Natural killer cell (primary cell): Measurements from ENCODE around the gene SLC6A13. TPM values are rescaled to one million over a fixed set of nuclear protein-coding genes. Genes with fewer than 3 reads are reported as not detected.
"Not testable (repeated sequence)": the region's sequence is repeated elsewhere in the genome, so short reads cannot be mapped to it uniquely, and the experiment has no call there.

ENCODE experiments used
- ATAC-seq, 3 donors: fragments of 150-1000 bp in 2 of 3; fragments of 200-7000 bp in 1 of 3; cut with Tn5 transposase; 1 replicate in 1 of 3; 2 replicates in 2 of 3; pipeline ENCODE4 v1.10.0; 2021; ENCODE audit warnings: mild to moderate bottlenecking in 2 of 3, moderate library complexity in 2 of 3
- DNase-seq, 2 donors: peaks; one replicate each; pipeline versions ENCODE4 v3.0.0 to v3.0.0-alpha.2; 2013 to 2021; ENCODE audit warnings: mixed read lengths in 1 of 2
- H3K27ac ChIP-seq: one replicate; pipeline ENCODE4 v1.5.1; 2013; ENCODE audit warnings: mild to moderate bottlenecking, low read length
- H3K27me3 ChIP-seq: one replicate; pipeline ENCODE4 v1.6.1; 2013; ENCODE audit warnings: low read length; ENCODE audit not compliant: control insufficient read depth, insufficient read depth
- H3K36me3 ChIP-seq: one replicate; pipeline ENCODE4 v1.6.1; 2013; ENCODE audit warnings: low read length; ENCODE audit not compliant: control insufficient read depth, insufficient read depth
- H3K4me1 ChIP-seq: one replicate; pipeline ENCODE4 v1.6.1; 2013; ENCODE audit warnings: low read length; ENCODE audit not compliant: control insufficient read depth, insufficient read depth
- H3K4me3 ChIP-seq: one replicate; pipeline ENCODE4 v1.5.1; 2013; ENCODE audit warnings: low read length
- H3K9me3 ChIP-seq: one replicate; pipeline ENCODE4 v1.6.1; 2013; ENCODE audit warnings: low read length; ENCODE audit not compliant: control insufficient read depth, insufficient read depth
- H3K27ac Mint-ChIP-seq, 2 donors: one replicate each; pipeline ENCODE4 v1.8.0; 2022; ENCODE audit warnings: mild to moderate bottlenecking in 2 of 2, mixed read lengths in 2 of 2, moderate library complexity in 1 of 2
- H3K27me3 Mint-ChIP-seq, 2 donors: one replicate each; pipeline ENCODE4 v1.8.0; 2022; ENCODE audit warnings: low read depth in 2 of 2, mixed read lengths in 2 of 2
- H3K36me3 Mint-ChIP-seq: one replicate; pipeline ENCODE4 v1.8.0; 2022; ENCODE audit warnings: mixed read lengths
- H3K4me1 Mint-ChIP-seq, 2 donors: one replicate each; pipeline ENCODE4 v1.8.0; 2022; ENCODE audit warnings: mixed read lengths in 2 of 2
- H3K4me3 Mint-ChIP-seq: one replicate; pipeline ENCODE4 v1.8.0; 2022; ENCODE audit warnings: mild to moderate bottlenecking, moderate library complexity, mixed read lengths
- H3K9me3 Mint-ChIP-seq, 2 donors: one replicate each; pipeline ENCODE4 v1.8.0; 2022; ENCODE audit warnings: mixed read lengths in 2 of 2
- WGBS: methylation state at CpG from one replicate; pipeline ENCODE4 v1.1.7; 2013; ENCODE audit warnings: missing lambda C conversion rate; ENCODE audit not compliant: insufficient coverage; 5-methylcytosine and 5-hydroxymethylcytosine counted together
- intact Hi-C: fragments of 100-400 bp; cut with micrococcal nuclease; formaldehyde crosslinking; loops from one replicate; pipeline ENCODE4 v1.14.2; 2022
- total RNA-seq, 4 donors: library from RNA; stranded (reverse); fragments of 120-200 nt in 1 of 4; gene quantifications; one replicate each; pipeline versions ENCODE4 v1.2.3 to v1.2.4, GENCODE V29; 2013 to 2022
- TF ChIP-seq, protein P1 (sequence below): fragments of 200-600 bp; IDR thresholded peaks from one replicate; pipeline ENCODE4 v1.8.0; 2022; ENCODE audit warnings: antibody characterized with exemption

SLC6A13 gene
- total RNA-seq, 3 donors from 2014 or later (not counting 1 experiment from before 2014, with no cell fraction given) = 0.79 to 2.2 TPM; not detected in 1

- Histone ChIP-seq H3K27ac (no peak overlapping the region), H3K4me3 (no peak overlapping the region), H3K9me3 (no peaks in the 10 kb centered on the region), H3K4me1 (peaks cover 18% of the 10 kb centered on the region), H3K36me3 (no peaks in the 10 kb centered on the region), H3K27me3 (peaks cover 4% of the 10 kb centered on the region)
- intact Hi-C loops = no loop called here
- H3K27me3 Mint-ChIP-seq = peaks cover 18 to 21% of the 10 kb centered on the region in 2 donors
- ATAC-seq = no peak
- no peak overlapping the region for H3K27ac Mint-ChIP-seq
- no peak overlapping the region for H3K4me3 Mint-ChIP-seq
- no peaks in the 10 kb centered on the region for H3K36me3 Mint-ChIP-seq
- H3K4me1 Mint-ChIP-seq = peaks cover 4 to 17% of the 10 kb centered on the region in 2 donors
- TF ChIP-seq, protein P1, sequence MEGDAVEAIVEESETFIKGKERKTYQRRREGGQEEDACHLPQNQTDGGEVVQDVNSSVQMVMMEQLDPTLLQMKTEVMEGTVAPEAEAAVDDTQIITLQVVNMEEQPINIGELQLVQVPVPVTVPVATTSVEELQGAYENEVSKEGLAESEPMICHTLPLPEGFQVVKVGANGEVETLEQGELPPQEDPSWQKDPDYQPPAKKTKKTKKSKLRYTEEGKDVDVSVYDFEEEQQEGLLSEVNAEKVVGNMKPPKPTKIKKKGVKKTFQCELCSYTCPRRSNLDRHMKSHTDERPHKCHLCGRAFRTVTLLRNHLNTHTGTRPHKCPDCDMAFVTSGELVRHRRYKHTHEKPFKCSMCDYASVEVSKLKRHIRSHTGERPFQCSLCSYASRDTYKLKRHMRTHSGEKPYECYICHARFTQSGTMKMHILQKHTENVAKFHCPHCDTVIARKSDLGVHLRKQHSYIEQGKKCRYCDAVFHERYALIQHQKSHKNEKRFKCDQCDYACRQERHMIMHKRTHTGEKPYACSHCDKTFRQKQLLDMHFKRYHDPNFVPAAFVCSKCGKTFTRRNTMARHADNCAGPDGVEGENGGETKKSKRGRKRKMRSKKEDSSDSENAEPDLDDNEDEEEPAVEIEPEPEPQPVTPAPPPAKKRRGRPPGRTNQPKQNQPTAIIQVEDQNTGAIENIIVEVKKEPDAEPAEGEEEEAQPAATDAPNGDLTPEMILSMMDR = no peak
- no peak for DNase-seq
- WGBS = 93% methylated on average over 3 of the region's 3 CpGs
- H3K9me3 Mint-ChIP-seq = no peaks in the 10 kb centered on the region
Observed at GRCh38 chr12:191541-191940, 71.1 kb downstream of the SLC6A13 start.

GRCh38 chr12:190881-191280 is 71.8 kb downstream of the SLC6A13 start:
- H3K27me3 ChIP-seq = peaks cover 4% of the 10 kb centered on the region
- Mint-ChIP-seq H3K9me3 (no peaks in the 10 kb centered on the region), H3K27ac (no peak overlapping the region), H3K36me3 (no peaks in the 10 kb centered on the region), H3K4me3 (no peak overlapping the region), H3K27me3 (peaks cover 18 to 25% of the 10 kb centered on the region in 2 donors), H3K4me1 (peaks cover 5 to 17% of the 10 kb centered on the region in 2 donors)
- no peak overlapping the region for H3K4me3 ChIP-seq
- DNase-seq (no peak), ATAC-seq (no peak)
- intact Hi-C loops = no loop called here
- no peaks in the 10 kb centered on the region for H3K36me3 ChIP-seq
- WGBS = 95% methylated on average over 8 of the region's 8 CpGs
- no peak overlapping the region for H3K27ac ChIP-seq
- H3K4me1 ChIP-seq = peaks cover 18% of the 10 kb centered on the region
- no peaks in the 10 kb centered on the region for H3K9me3 ChIP-seq
- TF ChIP-seq, protein P1 = no peak

GRCh38 chr12:189622-189962 is 73.0 kb downstream of the SLC6A13 start:
- WGBS = 78% methylated on average over 5 of the region's 6 CpGs
- ATAC-seq = no peak
- Histone ChIP-seq H3K9me3 (no peaks in the 10 kb centered on the region), H3K27ac (no peak overlapping the region), H3K27me3 (peaks cover 4% of the 10 kb centered on the region), H3K4me1 (peaks cover 18% of the 10 kb centered on the region), H3K36me3 (no peaks in the 10 kb centered on the region), H3K4me3 (no peak overlapping the region)
- no peak overlapping the region for H3K4me3 Mint-ChIP-seq
- H3K27ac Mint-ChIP-seq = no peak overlapping the region
- no peaks in the 10 kb centered on the region for H3K9me3 Mint-ChIP-seq
- no peak for DNase-seq
- no peaks in the 10 kb centered on the region for H3K36me3 Mint-ChIP-seq
- intact Hi-C loops = no loop called here
- TF ChIP-seq, protein P1 = no peak
- H3K4me1 Mint-ChIP-seq = peaks cover 5 to 17% of the 10 kb centered on the region in 2 donors
- peaks cover 26 to 38% of the 10 kb centered on the region in 2 donors for H3K27me3 Mint-ChIP-seq

- H3K27me3 Mint-ChIP-seq = peaks cover 26 to 38% of the 10 kb centered on the region in 2 donors
- H3K27ac ChIP-seq = no peak overlapping the region
- DNase-seq = peak; percentile 41 to 44
- H3K36me3 ChIP-seq = no peaks in the 10 kb centered on the region
- no peaks in the 10 kb centered on the region for H3K9me3 Mint-ChIP-seq
- H3K4me1 Mint-ChIP-seq = peaks cover 5 to 17% of the 10 kb centered on the region in 2 donors
- ATAC-seq = peak; percentile 82 to 94 (median 93)
- TF ChIP-seq, protein P1 = peak; percentile 65
- H3K9me3 ChIP-seq = no peaks in the 10 kb centered on the region
- peaks cover 4% of the 10 kb centered on the region for H3K27me3 ChIP-seq
- WGBS = 18% methylated on average over 52 of the region's 52 CpGs
- H3K4me3 Mint-ChIP-seq = peak overlapping the region; percentile 69
- H3K4me3 ChIP-seq = no peak overlapping the region
- no peaks in the 10 kb centered on the region for H3K36me3 Mint-ChIP-seq
- peaks cover 18% of the 10 kb centered on the region for H3K4me1 ChIP-seq
- intact Hi-C loops = no loop called here
- no peak overlapping the region for H3K27ac Mint-ChIP-seq
Observed at GRCh38 chr12:188910-189621, 73.6 kb downstream of the SLC6A13 start.

DNA sequence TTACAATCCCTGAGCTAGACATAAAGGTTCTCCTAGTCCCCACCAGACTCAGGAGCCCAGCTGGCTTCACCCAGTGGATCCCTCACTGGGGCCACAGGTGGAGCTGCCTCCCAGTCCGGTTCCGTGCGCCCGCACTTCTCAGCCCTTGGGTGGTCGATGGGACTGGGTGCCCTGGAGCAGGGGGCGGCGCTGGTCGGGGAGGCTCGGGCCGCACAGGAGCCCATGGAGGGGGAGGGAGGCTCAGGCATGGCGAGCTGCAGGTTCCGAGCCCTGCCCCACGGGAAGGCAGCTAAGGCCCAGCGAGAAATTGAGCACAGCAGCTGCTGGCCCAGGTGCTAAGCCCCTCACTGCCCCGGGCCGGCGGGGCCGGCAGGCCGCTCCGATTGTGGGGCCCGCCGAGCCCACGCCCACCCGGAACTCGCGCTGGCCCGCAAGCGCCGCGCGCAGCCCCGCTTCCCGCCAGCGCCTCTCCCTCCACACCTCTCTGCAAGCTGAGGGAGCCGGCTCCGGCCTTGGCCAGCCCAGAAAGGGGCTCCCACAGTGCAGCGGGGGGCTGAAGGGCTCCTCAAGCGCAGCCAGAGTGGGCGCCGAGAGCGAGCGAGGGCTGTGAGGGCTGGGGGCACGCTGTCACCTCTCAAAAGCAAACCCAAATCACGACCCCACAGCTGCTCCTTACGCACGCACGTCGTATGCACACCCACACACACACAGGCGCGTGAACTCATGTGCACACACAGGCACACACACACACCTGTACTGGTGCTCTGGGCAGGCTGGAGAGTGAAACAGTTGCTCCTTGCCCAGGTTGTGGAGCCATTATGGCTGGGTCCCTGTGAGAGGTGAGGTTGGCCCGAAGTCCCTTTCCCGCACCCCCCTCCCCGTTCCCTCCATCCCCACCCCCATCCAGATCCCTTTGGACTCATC is 74.4 kb downstream of the SLC6A13 start:
- H3K4me3 ChIP-seq, H3K27ac Mint-ChIP-seq, DNase-seq, H3K9me3 Mint-ChIP-seq, H3K36me3 ChIP-seq, intact Hi-C loops, H3K36me3 Mint-ChIP-seq, H3K27ac ChIP-seq, H3K9me3 ChIP-seq, H3K27me3 ChIP-seq: not testable (repeated sequence)
- WGBS = 97% methylated on average over 51 of the region's 53 CpGs
- peaks cover 18% of the 10 kb centered on the region for H3K4me1 ChIP-seq
- peaks cover 5 to 17% of the 10 kb centered on the region in 2 donors for H3K4me1 Mint-ChIP-seq
- H3K27me3 Mint-ChIP-seq = peaks cover 31 to 42% of the 10 kb centered on the region in 2 donors
- H3K4me3 Mint-ChIP-seq = peak overlapping the region; percentile 69
- ATAC-seq = peak in 1 of 3 donors; percentile 2
